HCEC 1CT (cell line): ENCODE measurements around the gene PTPRN2.
"Not testable (repeated sequence)": the region's sequence is repeated elsewhere in the genome, so short reads cannot be mapped to it uniquely, and the experiment has no call there.

Source experiments
- DNase-seq: peaks from one replicate; pipeline ENCODE4 v3.0.0-alpha.2; 2017

The PTPRN2 gene

GRCh38 chr7:157593541-157593940 lies 994.1 kb downstream of the PTPRN2 start:
- no peak for DNase-seq

GRCh38 chr7:157592636-157593320 lies 994.8 kb downstream of the PTPRN2 start:
- not testable (repeated sequence) for DNase-seq

DNA sequence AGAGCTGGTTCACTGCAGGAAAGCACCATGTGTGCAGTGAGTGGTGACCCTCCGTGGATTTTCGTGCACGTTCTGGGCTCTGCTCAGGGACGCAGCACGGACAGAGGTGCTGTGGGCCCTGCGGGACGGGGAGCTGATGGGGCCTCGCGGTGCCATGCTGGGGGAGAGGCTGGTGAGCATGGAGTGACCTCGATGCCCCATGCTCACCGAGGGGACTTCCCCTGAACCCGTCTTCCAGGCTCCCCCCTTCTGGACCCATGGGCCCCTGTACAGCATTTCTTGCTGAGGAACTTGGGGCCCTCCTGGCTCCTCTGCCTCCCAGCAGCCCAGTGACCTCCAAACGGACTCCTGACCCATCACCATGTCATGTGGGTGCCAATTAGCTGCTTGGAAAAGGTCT lies 997.1 kb downstream of the PTPRN2 start:
- DNase-seq, result no peak

GRCh38 chr7:157589680-157590079 lies 997.9 kb downstream of the PTPRN2 start:
- no peak for DNase-seq

DNA sequence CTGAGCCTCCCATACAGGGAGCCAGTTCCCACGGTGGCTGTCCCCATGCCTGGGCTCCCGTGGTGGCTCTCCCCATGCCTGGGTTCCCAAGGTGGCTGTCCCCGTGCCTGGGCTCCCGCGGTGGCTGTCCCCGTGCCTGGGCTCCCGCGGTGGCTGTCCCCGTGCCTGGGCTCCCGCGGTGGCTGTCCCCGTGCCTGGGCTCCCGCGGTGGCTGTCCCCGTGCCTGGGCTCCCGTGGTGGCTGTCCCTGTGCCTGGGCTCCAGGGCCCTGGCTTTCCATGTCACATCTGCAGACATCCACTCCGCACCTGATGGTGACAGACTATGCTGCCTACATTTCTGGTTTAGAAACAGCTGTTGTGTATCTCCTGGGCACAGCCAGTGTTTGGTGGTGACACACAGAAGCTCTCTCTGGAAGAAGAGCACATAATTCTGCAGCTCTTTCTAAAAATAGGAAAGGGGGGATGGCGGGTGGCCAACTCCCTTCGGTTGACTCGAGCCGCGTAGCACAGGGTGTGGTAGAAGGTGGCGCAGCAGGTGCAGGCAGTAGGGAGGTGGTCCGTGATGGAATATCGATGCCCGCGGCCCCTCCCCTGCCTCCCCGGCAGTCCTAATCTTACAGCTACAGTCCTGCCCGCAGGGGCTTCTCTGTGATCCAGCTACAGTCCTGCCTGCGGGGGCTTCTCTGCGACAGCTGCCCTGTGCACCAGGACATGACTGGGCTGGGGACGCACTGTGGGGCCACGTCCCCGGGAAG lies 999.6 kb downstream of the PTPRN2 start:
- no peak for DNase-seq

- no peak for DNase-seq
Measured at GRCh38 chr7:157587051-157587804, 1000.4 kb downstream of the PTPRN2 start.

GRCh38 chr7:157586426-157586955 lies 1001.1 kb downstream of the PTPRN2 start:
- no peak for DNase-seq

DNA sequence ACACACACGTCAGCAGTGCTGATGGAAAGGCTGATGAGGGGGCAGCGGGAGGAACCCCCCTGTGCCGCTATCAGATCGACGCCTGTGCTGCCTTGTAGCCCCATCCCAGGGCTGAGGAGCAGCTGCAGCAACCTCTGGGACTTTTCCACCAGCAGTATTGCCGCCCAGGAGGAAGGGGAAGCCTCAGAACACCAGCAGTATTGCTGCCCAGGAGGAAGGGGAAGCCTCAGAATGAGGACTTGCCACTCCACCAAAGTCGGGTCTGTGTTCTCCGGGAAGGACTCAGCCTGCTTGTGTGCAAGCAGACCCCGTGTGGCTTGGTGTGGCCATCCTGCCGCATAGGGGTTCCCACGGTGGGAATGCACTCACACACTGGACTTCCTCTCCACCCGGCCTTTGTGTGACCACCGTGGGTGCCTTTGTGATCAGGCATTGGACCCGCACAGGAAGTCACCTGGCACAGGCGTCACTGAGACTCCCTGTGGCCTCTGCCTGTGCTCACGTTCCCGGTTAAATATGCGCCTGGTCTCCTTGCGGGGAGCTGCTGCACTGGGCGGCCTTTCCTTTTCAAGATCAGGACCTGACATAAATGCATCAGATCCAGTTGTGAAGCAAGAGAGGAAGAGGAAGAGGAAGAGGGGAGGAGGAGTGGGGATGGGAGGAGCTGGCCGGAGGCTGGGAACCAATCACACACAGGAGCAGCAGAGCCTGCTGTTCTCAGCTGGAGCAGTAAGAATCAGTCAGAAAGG lies 1002.3 kb downstream of the PTPRN2 start:
- DNase-seq, result no peak

- DNase-seq, result no peak
Measured at GRCh38 chr7:157584420-157584819, 1003.2 kb downstream of the PTPRN2 start.

GRCh38 chr7:157581740-157582139 lies 1005.9 kb downstream of the PTPRN2 start:
- DNase-seq, result no peak

GRCh38 chr7:157580324-157580723 lies 1007.3 kb downstream of the PTPRN2 start:
- no peak for DNase-seq

GRCh38 chr7:157579425-157579824 lies 1008.2 kb downstream of the PTPRN2 start:
- DNase-seq, result no peak

DNA sequence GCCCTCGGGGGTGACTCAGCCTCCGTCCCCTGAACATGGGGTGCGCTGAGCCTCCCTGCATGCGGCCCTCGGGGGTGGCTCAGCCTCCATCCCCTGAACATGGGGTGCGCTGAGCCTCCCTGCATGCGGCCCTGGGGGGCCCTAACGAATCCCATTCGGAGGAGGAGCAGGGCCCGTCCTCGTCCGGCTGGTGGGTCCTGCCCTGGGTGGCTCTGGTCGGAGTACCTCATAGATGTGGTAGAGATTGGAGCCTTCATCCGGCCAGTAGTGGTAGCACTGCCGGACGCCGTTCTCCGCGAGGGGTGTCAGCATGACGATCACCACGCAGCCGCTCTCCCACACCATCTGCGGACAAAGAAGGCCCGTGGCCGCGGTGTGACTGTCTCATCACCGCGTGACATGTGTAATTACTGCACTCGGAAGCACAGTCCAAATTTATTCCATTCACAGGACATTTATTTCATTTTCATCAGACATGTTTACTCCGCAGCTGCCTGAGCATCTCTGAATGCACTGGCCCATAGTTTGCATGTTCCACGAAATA lies 1009.8 kb downstream of the PTPRN2 start:
- no peak for DNase-seq

- no peak for DNase-seq
Measured at GRCh38 chr7:157577061-157577460, 1010.6 kb downstream of the PTPRN2 start.

GRCh38 chr7:157576415-157576814 lies 1011.2 kb downstream of the PTPRN2 start:
- no peak for DNase-seq

DNA sequence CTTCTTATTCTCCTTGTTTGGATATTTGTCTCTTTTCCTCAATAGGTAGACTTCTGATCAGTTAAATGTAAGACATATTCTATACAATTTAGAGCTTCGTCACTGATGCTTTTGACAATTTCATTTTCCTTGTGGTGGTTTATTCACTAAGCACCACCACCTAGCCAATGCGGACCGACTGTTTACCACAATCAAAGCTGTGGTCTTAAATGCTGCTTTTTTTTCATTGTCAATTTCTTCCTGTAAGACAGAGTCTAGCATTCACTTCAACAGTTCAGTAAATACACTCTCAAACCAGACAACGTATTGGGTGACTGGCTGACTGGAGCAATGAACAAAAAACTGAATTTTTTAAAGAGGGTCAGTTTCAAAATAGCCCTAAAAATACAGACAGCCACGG lies 1011.8 kb downstream of the PTPRN2 start:
- no peak for DNase-seq

DNA sequence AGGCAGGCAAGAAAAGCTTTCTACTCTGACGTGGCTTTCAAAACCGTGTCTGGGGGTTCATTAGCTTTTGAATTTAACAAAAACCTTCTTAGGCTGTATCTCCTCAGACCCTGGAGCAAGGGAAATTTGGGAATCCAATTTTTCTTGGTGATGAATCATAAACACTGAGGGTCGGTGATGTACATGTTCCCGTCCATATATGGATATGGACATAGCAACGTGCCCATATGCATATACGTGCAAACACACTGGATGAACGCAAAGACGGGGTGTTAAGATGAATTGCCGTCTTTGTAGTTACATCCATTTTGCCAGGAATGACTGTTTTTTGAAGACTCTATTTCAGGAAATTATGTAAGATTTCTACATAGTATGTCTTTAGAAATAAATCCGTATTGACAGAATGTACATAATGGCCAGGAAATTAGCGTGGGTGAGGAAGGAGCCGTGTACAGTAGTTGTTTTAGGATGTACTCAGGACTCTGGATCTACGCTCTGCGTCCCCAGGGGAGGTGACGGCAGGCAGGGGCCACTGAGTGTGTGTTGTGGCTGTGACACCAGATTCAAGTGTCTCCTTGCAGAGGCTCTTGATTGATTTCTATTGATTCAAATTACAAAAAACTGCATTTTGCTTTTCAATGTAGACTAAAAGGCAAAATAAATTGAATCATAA lies 1012.6 kb downstream of the PTPRN2 start:
- DNase-seq, result no peak

GRCh38 chr7:157574120-157574825 lies 1013.4 kb downstream of the PTPRN2 start:
- DNase-seq, result no peak

DNA sequence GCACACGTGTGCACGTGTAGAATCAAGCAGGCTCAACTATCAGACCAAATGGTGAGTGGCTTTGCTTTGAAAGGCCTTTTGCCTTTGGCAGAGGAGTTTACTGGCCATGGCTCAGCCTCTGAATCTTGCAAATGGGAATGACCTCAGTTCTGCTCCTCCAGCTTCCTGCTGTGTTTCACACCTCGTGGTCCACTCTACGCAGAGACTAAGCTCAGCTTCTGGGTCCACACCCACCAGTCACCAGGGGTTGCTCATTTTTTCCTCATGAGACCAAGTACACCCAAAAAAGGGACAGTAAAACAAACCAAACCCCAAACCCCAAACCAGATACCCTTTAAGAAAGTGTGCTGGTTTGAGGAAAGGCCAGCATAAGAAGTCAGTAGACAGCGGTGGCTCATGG lies 1014.4 kb downstream of the PTPRN2 start:
- DNase-seq, result no peak

GRCh38 chr7:157572622-157573021 lies 1015.0 kb downstream of the PTPRN2 start:
- no peak for DNase-seq

- DNase-seq, result no peak
Measured at GRCh38 chr7:157570531-157571200, 1017.0 kb downstream of the PTPRN2 start.
